Esophagus muscularis mucosa (tissue), 4 donors: Measurements from ENCODE around the gene KHSRP. TPM values are rescaled to one million over a fixed set of nuclear protein-coding genes. Genes with fewer than 3 reads are reported as not detected.

ENCODE experiments used
- DNase-seq: peaks from one replicate; pipeline ENCODE4 v3.0.0-alpha.2; 2017; ENCODE audit errors: extremely low spot score
- H3K27ac ChIP-seq, 4 donors: fragments of 200-600 bp; sonication (generic); replicated peaks in 1 of 4; 1 replicate in 3 of 4; 2 replicates in 1 of 4; pipeline ENCODE4 v1.5.1; 2016 to 2019; ENCODE audit warnings: mild to moderate bottlenecking in 1 of 4
- H3K27me3 ChIP-seq, 4 donors: fragments of 200-600 bp; sonication (generic); one replicate each; pipeline versions ENCODE4 v1.5.1 to v1.6.0; 2016 to 2019
- H3K36me3 ChIP-seq, 4 donors: fragments of 200-600 bp; sonication (generic); one replicate each; pipeline ENCODE4 v1.5.1; 2016 to 2019
- H3K4me1 ChIP-seq, 4 donors: fragments of 200-600 bp; sonication (generic); one replicate each; pipeline ENCODE4 v1.5.1; 2016 to 2019
- H3K4me3 ChIP-seq, 4 donors: fragments of 200-600 bp; sonication (generic); 1 replicate in 2 of 4; 2 replicates in 2 of 4; pipeline ENCODE4 v1.5.1; 2016 to 2019; ENCODE audit warnings: mild to moderate bottlenecking in 4 of 4, moderate library complexity in 1 of 4
- H3K9me3 ChIP-seq, 4 donors: fragments of 200-600 bp; sonication (generic); 1 replicate in 3 of 4; 2 replicates in 1 of 4; pipeline ENCODE4 v1.5.1; 2016 to 2019
- CTCF ChIP-seq, 3 experiments: fragments of 200-600 bp in 2 of 3; fragments of 450-650 bp in 1 of 3; sonication (generic) in 2 of 3; IDR thresholded peaks; one replicate each; pipeline ENCODE4 v1.5.1; 2017 to 2019; ENCODE audit warnings: antibody characterized with exemption in 3 of 3, mild to moderate bottlenecking in 2 of 3, moderate library complexity in 1 of 3
- EP300 ChIP-seq: sonication (generic); formaldehyde crosslinking; IDR thresholded peaks from one replicate; pipeline ENCODE4 v1.6.1; 2017; ENCODE audit warnings: antibody characterized with exemption
- POLR2A ChIP-seq: fragments of 450-650 bp; IDR thresholded peaks from one replicate; pipeline ENCODE4 v1.6.1; 2017; ENCODE audit warnings: antibody characterized with exemption, moderate library complexity, mild to moderate bottlenecking, low read depth
- POLR2AphosphoS5 ChIP-seq, 2 donors: sonication (generic); formaldehyde crosslinking; IDR thresholded peaks; one replicate each; pipeline ENCODE4 v1.6.1; 2017; ENCODE audit warnings: antibody characterized with exemption in 2 of 2
- WGBS: methylation state at CpG from one replicate; pipeline ENCODE4 v1.1.5; 2018; 5-methylcytosine and 5-hydroxymethylcytosine counted together
- intact Hi-C: fragments of 100-400 bp; cut with DNase I; formaldehyde crosslinking; loops from one replicate; pipeline ENCODE4 v1.15.1; 2023
- total RNA-seq, 4 donors: library from RNA; depleted of rRNA; stranded (reverse); fragments of >200 nt; gene quantifications; one replicate each; pipeline versions ENCODE4 v1.1.0 to v1.2.1, GENCODE V29; 2016

Gene KHSRP
- total RNA-seq, 4 donors from 2014 or later = 105 to 202 (median 148) TPM

- H3K4me3 ChIP-seq = peak overlapping the region; percentile 28 to 82 (median 44)
- peaks cover 28 to 38% (median 36%) of the 10 kb centered on the region in 4 donors for H3K4me1 ChIP-seq
- DNase-seq = no peak
- TF ChIP-seq POLR2A (no peak), POLR2AphosphoS5 (IDR thresholded peaks at IDR 0.05) (no peak), EP300 (no peak)
- H3K36me3 ChIP-seq = peaks cover 0 to 17% (median 12%) of the 10 kb centered on the region in 4 donors
- no peaks in the 10 kb centered on the region for H3K27me3 ChIP-seq
- H3K9me3 ChIP-seq = no peaks in the 10 kb centered on the region
- H3K27ac ChIP-seq = peak overlapping the region; percentile 84 to 94 (median 90)
- intact Hi-C loops = no loop called here
- WGBS = 94% methylated on average over 21 of the region's 21 CpGs
Measured at GRCh38 chr19:6425732-6426620, 1.4 kb upstream of the KHSRP start.

- H3K27me3 ChIP-seq = no peaks in the 10 kb centered on the region
- peaks cover 28 to 45% (median 42%) of the 10 kb centered on the region in 4 donors for H3K4me1 ChIP-seq
- TF ChIP-seq CTCF (IDR thresholded peaks at IDR 0.05) = peak in 1 of 3 experiments; percentile 6
- TF ChIP-seq POLR2AphosphoS5 (IDR thresholded peaks at IDR 0.05) = peak; percentile 57 to 64
- TF ChIP-seq POLR2A = no peak
- TF ChIP-seq EP300 = no peak
- H3K27ac ChIP-seq = peak overlapping the region; percentile 84 to 94 (median 90)
- 6% methylated on average over 42 of the region's 43 CpGs for WGBS
- peaks cover 0 to 26% (median 21%) of the 10 kb centered on the region in 4 donors for H3K36me3 ChIP-seq
- H3K4me3 ChIP-seq = peak overlapping the region; percentile 76 to 87 (median 84)
- no peaks in the 10 kb centered on the region for H3K9me3 ChIP-seq
- DNase-seq = peak; percentile 100
- intact Hi-C loops = no loop called here
Measured at GRCh38 chr19:6424939-6425731, 524 bp upstream of the KHSRP start.

- Histone ChIP-seq H3K4me1 (peaks cover 28 to 48% (median 42%) of the 10 kb centered on the region in 4 donors), H3K27me3 (no peaks in the 10 kb centered on the region), H3K27ac (peak overlapping the region; percentile 76 to 80 (median 79)), H3K36me3 (peaks cover 15 to 40% (median 35%) of the 10 kb centered on the region in 4 donors), H3K9me3 (no peaks in the 10 kb centered on the region), H3K4me3 (peak overlapping the region; percentile 76 to 87 (median 84))
- WGBS = 3% methylated on average over 15 of the region's 20 CpGs
- intact Hi-C loops = no loop called here
- TF ChIP-seq POLR2AphosphoS5 (IDR thresholded peaks at IDR 0.05) = no peak
- no peak for TF ChIP-seq POLR2A
- TF ChIP-seq CTCF (IDR thresholded peaks at IDR 0.05) = no peak
- no peak for TF ChIP-seq EP300
- no peak for DNase-seq
Measured at GRCh38 chr19:6423499-6424194, 964 bp downstream of the KHSRP start.

GRCh38 chr19:6421075-6422014 lies 3.3 kb downstream of the KHSRP start:
- H3K36me3 ChIP-seq = peaks cover 37 to 63% (median 58%) of the 10 kb centered on the region in 4 donors
- H3K4me3 ChIP-seq = no peak overlapping the region
- no peak for TF ChIP-seq POLR2A
- no peak for TF ChIP-seq CTCF (IDR thresholded peaks at IDR 0.05)
- TF ChIP-seq POLR2AphosphoS5 (IDR thresholded peaks at IDR 0.05) = no peak
- TF ChIP-seq EP300 = no peak
- H3K27me3 ChIP-seq = no peaks in the 10 kb centered on the region
- 74% methylated on average over 6 of the region's 20 CpGs for WGBS
- peak overlapping the region in 1 of 4 donors; percentile 2 for H3K27ac ChIP-seq
- intact Hi-C loops = no loop called here
- DNase-seq = no peak
- H3K4me1 ChIP-seq = peaks cover 28 to 55% (median 47%) of the 10 kb centered on the region in 4 donors
- H3K9me3 ChIP-seq = no peaks in the 10 kb centered on the region
